Measurements from ENCODE around the gene POMP. TPM values are rescaled to one million over a fixed set of nuclear protein-coding genes. Genes with fewer than 3 reads are reported as not detected.
"Not testable (repeated sequence)": the region's sequence is repeated elsewhere in the genome, so short reads cannot be mapped to it uniquely, and the experiment has no call there.

The POMP gene
- total RNA-seq, 1 donor from 2014 or later, result 98.9 TPM

GRCh38 chr13:28636677-28637317 is 22.1 kb upstream of the POMP start:
- intact Hi-C loops (cut with micrococcal nuclease), result loop anchor here (1.0 to 5.0 kb wide), 8 partner anchors 23 to 578 kb away; partner anchors contain the start of genes PAN3 and POMP

DNA sequence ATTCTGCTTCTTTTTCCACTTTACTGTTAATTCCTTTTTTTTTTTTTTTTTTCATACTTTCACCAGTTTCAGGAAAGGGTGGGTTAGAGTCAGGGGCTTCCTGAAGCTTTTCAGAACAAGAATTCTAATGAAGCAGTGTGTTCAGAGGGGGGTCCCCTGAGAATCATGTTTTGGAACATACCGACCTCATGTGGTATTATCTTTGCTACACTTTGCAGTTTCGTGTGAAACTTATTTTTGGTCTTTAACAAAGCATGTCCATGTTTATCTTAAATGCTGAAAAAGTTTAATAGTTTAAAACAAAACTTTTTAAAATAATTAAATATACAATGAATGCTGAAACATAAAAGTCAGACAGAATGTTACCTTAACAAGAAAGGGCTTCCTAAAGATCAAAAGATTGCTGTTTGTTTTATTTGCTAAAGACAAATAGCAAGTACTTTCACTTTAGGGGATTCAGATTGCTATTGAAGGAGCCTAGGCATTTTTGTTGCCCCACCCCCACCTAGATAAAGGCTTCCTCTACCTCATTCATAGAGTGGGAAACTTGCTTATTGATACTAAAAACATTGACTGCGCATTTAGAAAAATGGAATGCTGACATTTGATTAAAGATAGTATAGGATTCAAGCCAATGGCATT is 21.1 kb upstream of the POMP start:
- intact Hi-C loops (cut with micrococcal nuclease), result loop anchor here (2.0 to 5.0 kb wide), 4 partner anchors 145 to 579 kb away; partner anchors contain the start of gene PAN3

GRCh38 chr13:28638756-28639155 is 20.2 kb upstream of the POMP start:
- intact Hi-C loops (cut with micrococcal nuclease), result loop anchor here (5.0 kb wide), 1 partner anchor 231 kb away; no protein-coding TSS in a partner anchor

DNA sequence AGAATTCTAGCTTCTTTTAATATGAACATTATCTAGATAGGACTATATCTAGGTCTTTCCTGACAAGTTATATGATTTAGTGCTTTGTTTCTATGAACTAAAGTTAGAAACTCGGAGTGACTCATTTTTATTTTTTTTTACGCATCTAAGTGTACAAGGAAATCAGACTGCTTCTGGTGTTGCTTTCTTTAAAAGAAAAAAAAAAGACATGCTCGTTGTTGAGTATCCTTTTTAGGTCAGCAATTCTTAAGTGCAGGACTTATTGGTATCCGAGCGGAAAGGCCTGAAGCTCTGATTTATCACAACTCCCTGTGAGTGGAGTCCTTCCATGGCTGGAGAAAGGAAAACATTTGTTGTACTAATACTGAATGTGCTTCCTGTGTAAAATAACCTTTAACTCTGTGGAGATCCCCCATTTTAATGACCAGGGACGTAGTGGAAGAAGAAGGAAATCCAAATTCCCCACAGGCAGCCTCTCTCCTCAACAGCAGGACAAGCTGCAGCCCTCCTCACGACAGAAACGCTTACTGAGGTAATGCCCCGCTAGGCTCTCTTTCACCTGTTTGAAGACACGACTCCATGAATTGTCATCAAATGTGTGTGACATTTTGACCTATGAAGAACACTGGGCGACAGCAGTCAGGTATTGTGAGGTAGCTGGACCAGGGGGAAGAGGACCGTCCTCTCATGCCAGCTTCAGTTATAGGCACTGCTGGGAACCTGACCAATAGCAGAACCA is 17.9 kb upstream of the POMP start:
- intact Hi-C loops (cut with micrococcal nuclease), result no loop called here

DNA sequence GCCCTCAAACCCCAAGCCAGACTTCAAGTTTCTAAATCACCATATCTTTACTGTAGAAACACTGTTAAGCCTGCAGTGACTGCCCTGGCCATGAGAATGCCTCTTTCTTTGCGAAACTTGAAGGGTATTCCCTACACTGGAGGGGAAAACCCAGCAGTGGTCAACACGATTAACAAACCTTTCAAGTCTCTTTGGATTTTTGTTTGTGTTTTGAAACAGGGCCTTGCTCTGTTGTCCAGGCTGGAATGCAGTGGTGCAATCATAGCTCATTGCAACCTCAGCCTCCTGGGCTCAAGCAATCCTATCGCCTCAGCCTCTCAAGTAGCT is 17.4 kb upstream of the POMP start:
- intact Hi-C loops (cut with micrococcal nuclease), result no loop called here

DNA sequence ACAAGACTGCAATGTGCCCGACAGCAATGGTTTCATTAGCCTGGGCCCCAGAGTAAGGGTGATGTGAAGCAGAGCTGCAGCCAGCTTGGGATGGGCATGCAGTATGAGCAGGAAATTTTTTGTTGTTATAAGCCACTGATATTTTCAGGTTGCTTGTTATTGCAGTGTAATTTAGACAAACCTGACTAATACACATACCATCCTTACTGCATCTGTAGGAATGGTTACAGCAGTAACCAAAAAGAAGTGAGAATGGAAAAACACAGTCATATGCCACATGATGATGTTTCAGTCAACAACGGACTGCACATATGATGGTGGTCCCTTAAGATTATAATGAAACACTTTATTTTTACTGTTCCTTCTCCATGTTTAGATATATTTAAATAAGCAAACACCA is 8.6 kb upstream of the POMP start:
- intact Hi-C loops (cut with micrococcal nuclease), result no loop called here

GRCh38 chr13:28651810-28652401 is 7.0 kb upstream of the POMP start:
- intact Hi-C loops (cut with micrococcal nuclease), result no loop called here

DNA sequence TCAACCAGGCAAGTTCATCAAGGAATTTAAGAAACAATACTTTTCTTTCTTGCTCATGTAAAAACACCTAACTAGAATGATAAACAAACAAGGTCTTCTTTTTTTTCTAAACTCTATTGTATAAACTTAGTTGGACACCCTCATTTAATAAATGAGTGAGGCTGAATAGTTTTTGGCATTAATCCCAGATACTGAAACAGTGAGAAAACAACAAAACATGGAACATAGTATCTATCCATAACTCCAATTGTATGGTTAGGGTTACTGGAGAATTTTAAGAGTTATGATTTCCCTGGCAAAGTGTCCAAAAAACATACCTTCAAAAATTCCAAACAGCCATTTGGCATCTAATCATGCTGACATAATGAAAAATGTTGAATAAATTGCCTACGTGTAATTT is 5.8 kb upstream of the POMP start:
- intact Hi-C loops (cut with micrococcal nuclease), result no loop called here

DNA sequence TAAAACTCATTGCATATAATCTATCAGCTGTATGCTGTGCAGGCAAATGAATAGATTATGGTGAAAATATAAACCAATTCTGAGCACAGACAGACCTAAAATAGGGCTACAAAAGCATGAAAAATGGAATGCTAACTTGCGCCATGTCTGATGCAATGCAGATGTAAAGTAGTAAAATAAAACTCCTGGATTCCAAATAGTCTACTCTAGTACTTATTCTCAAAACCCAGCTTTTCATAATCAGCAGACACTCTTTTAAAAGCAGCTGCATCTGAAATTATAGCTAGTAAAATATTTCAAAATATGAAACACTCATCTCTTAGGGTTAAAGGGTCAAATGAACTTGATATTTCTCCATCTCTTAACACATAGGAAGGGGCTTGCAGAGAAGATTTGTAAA is 4.7 kb upstream of the POMP start:
- intact Hi-C loops (cut with micrococcal nuclease), result no loop called here

DNA sequence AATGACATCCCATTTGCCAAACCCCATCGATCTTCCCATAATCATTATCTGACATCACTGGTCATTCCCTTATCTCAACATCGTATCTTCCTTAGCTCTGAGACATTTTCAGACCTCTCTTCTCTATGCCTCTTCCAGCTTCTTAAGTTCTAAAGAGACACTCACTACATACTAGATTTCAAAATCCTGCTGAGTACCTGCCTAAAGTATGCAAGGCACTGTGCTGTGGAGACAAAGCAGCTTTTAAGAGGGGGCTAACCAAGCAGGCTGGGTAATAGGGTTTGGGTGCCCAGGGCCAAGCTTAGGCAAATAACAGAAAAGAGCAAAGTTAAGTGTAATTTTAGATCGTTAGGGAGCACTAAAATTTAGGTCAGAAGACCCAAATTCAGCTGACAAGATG is 3.4 kb upstream of the POMP start:
- intact Hi-C loops (cut with micrococcal nuclease), result loop anchor here (5.0 kb wide), 1 partner anchor 1033 kb away; the partner anchor contains the start of genes LNX2 and POLR1D

- intact Hi-C loops (cut with micrococcal nuclease), result loop anchor here (1.0 to 5.0 kb wide), 9 partner anchors 165 to 1487 kb away; partner anchors contain the start of genes LNX2, MTIF3, POLR1D and SLC7A1
Observed at GRCh38 chr13:28657784-28658538, 969 bp upstream of the POMP start.

DNA sequence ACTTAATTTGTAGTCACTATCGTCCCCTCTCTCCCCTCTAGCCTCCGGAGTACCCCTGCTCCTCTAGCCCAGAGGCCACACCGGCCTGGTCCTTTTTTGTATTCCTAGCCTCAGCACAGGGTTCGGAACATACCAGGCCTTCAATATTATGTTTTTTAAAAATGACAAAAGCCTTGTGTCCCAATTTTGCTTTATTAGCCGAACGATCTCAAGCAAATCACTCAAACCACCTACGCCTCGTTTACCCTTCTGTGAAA is 463 bp upstream of the POMP start:
- intact Hi-C loops (cut with micrococcal nuclease), result loop anchor here (1.0 to 5.0 kb wide), 9 partner anchors 166 to 1488 kb away; partner anchors contain the start of genes LNX2, MTIF3, POLR1D and SLC7A1

GRCh38 chr13:28659621-28659970 is 666 bp downstream of the POMP start:
- intact Hi-C loops (cut with micrococcal nuclease), result loop anchor here (1.0 to 5.0 kb wide), 15 partner anchors 23 to 1528 kb away; partner anchors contain the start of genes LNX2, MTIF3, PAN3 and POLR1D

DNA sequence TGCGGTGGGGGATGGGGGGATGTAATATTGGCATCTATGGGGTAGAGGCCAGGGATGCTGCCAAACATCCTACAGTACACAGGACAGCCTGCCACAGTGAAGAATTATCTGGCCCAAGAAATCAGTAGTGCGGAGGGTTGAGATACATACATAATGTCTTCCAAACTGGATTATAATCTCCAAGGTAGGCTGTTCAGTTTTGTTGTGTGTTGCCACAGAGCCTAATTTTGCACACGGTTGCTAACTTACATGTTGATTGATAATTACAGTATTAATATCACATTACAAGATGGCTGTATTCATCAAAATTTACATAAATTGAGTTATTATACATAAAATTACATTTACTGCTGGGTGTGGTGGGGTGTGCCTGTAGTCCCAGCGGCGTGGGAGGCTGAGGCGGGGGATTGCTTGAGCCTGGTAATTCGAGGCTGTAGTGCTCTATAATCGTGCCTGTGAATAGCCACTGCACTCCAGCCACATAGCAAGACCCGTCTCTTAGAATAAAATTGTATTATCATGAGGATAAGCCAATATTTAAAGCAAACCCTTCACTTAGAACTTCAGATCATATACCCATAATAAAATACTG is 8.1 kb downstream of the POMP start:
- intact Hi-C loops (cut with micrococcal nuclease), result loop anchor here (10.0 kb wide), 1 partner anchor 1412 kb away; the partner anchor contains the start of gene RPL21

DNA sequence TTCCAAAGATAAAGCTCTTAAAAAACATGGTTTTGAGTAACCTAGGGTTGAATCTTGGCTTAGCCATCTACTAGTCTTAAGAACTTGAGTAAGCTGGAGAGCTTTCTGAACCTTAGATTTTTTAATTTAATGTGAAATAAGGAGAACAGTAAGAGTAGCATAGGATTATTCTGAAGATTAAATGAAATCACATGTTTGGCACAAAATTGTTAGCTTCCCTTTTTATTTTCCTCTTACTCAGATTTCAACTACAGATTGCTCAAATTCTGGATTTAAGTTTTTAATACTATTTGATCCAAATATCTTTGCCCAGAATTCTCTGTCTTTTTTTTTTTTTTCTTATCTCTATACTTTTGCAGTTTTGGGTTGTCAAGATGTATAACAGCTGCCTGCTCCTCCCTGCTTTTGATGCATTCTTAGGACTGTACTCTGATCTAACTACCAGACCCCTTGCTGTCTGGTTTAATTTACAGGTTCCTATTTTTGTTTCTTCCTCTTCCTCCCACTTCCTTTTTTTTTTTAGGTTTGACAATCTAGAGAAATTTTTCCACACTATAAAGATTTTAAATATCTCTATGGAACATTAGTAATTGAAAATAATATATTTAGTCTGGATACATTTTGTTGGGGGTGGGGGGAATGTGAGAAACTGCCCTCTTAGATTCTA is 12.3 kb downstream of the POMP start:
- intact Hi-C loops (cut with micrococcal nuclease), result no loop called here

DNA sequence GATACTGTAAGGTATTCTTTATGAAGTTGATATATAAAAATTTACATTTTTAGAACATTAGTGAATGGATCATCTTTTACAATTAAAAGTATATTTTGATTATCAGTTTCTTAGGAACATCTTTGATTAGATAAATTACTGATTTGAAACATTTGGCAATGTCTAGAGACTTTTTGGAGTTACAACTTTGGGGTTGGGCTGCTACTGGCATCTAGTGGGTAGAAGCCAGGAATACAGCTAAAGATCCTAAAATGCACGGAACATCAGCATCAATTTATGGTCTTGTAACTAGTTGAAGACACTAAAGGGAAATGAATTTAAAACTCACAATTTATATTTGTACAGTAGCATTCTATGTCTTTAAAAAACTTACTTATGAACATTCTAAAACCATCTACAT is 19.9 kb downstream of the POMP start:
- intact Hi-C loops (cut with micrococcal nuclease), result loop anchor here (1.0 kb wide), 1 partner anchor 117 kb away; no protein-coding TSS in a partner anchor

DNA sequence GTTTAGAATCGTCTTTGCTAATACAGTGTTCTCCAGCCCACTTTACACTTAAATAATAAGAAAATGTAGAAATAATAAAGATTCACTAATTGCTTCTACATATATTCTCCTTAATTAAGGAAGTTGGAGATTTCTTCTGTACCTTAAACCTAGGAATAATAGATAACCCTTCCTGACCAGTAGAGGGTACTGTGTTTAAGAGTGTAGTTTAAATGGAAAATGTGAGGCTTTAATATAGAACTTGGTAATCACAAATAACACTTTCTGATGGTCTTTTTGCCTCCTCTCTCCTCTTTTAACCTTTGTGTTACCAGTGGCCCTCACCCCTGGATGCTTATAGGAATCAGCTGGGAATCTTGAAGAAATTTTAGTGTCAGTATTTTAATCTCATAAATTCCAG is 20.7 kb downstream of the POMP start:
- intact Hi-C loops (cut with micrococcal nuclease), result loop anchor here (1.0 kb wide), 1 partner anchor 117 kb away; no protein-coding TSS in a partner anchor

GRCh38 chr13:28680541-28680940 is 21.6 kb downstream of the POMP start:
- intact Hi-C loops (cut with micrococcal nuclease), result no loop called here

DNA sequence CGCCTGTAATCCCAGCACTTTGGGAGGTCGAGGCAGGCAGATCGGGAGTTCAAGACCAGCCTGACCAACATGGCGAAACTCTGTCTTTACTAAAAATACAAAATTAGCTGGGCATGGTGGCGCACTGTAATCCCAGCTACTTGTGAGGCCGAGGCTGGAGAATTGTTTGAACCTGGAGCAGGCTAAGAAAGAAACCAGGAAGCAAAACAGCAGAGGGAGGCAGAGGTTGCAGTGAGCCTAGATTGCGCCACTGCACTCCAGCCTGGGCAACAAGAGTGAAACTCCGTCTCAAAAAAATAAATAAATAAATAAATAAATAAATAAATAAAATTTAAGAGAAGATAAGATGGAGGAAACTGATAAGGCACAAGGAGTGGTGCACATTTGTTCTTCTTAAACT is 24.2 kb downstream of the POMP start:
- intact Hi-C loops (cut with micrococcal nuclease), result not testable (repeated sequence)

DNA sequence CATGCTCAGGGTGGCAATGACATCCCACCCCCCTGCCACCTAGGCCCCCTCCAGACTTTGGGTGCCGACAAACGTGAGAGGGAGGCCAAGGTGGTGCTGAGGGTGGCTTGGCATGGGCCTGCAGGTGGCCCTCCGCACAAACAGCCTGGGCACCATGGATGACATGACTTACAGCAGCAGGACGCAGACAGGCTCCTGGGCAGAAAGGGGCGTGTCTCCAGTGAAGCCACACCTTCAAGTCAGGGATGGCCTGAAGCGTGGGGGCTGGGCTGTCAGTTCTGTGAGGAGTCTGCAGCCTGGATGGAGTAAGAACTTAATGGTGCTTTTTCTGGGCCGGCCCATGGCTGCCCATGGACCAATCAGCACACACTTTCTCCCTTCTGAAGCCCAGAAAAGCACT is 25.3 kb downstream of the POMP start:
- intact Hi-C loops (cut with micrococcal nuclease), result no loop called here

Measured in T-helper 1 cell treated with Interleukin-12 subunit alpha and Interleukin-12 subunit beta and Interleukin-4 antibody, amounts not matched to agents 30 ng/mL and 1 ng/mL, for 36 hours (primary cell).